B cell (primary cell): ENCODE results near the gene TMPRSS11A.

Source experiments
- EZH2 ChIP-seq: IDR thresholded peaks from 2 replicates; pipeline ENCODE4 v1.6.1; 2012; ENCODE audit warnings: borderline replicate concordance, low read depth, mild to moderate bottlenecking, moderate library complexity, low read length; ENCODE audit not compliant: insufficient read depth, poor library complexity, severe bottlenecking
- TF ChIP-seq, protein P1 (sequence below): fragments of 200-600 bp; IDR thresholded peaks from one replicate; pipeline ENCODE4 v1.8.0; 2022; ENCODE audit warnings: antibody characterized with exemption, mild to moderate bottlenecking

DNA sequence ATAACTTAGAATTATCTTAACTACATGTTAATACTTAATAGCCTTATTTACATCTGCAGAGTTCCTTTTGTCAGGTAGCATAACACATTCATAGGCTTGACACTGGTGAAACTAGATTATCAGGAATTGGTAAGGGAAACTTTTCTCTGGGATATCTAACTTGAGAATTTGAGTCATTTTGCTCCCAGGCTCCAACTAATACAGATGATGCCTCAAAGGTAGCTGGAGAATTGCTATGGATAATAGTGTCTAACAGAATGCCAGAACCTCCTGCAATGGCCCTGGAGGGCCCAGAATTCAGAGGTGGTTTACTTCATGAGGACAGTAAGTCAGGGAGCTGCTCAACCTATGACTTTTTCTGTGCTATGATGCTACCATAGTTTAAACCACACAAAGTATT, 65.6 kb downstream of the TMPRSS11A start:
- TF ChIP-seq, protein P1, sequence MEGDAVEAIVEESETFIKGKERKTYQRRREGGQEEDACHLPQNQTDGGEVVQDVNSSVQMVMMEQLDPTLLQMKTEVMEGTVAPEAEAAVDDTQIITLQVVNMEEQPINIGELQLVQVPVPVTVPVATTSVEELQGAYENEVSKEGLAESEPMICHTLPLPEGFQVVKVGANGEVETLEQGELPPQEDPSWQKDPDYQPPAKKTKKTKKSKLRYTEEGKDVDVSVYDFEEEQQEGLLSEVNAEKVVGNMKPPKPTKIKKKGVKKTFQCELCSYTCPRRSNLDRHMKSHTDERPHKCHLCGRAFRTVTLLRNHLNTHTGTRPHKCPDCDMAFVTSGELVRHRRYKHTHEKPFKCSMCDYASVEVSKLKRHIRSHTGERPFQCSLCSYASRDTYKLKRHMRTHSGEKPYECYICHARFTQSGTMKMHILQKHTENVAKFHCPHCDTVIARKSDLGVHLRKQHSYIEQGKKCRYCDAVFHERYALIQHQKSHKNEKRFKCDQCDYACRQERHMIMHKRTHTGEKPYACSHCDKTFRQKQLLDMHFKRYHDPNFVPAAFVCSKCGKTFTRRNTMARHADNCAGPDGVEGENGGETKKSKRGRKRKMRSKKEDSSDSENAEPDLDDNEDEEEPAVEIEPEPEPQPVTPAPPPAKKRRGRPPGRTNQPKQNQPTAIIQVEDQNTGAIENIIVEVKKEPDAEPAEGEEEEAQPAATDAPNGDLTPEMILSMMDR, result no peak
- no peak for TF ChIP-seq EZH2
